ELF-1 (cell line): ENCODE measurements around the gene KRTAP4-12.
"Not testable (repeated sequence)": the region's sequence is repeated elsewhere in the genome, so short reads cannot be mapped to it uniquely, and the experiment has no call there.

Source experiments
- DNase-seq: peaks from one replicate; pipeline ENCODE4 v3.0.0-alpha.2; 2016; ENCODE audit warnings: low read depth, low spot score

Gene KRTAP4-12

GRCh38 chr17:41096055-41096454 lies 27.9 kb downstream of the KRTAP4-12 start:
- no peak for DNase-seq

GRCh38 chr17:41088760-41089352 lies 35.1 kb downstream of the KRTAP4-12 start:
- not testable (repeated sequence) for DNase-seq

- DNase-seq: not testable (repeated sequence)
These were observed 39.7 kb downstream of the KRTAP4-12 start, which contains the start of gene KRTAP4-7 for GRCh38 chr17:41084100-41084856. TSS of gene KRTAP4-7 (plus strand) at chr17:41084150. CDS start at chr17:41084207, 57 bp downstream.

- not testable (repeated sequence) for DNase-seq
These were observed 40.6 kb downstream of the KRTAP4-12 start for GRCh38 chr17:41083427-41083826.

GRCh38 chr17:41082626-41083025 lies 41.4 kb downstream of the KRTAP4-12 start:
- DNase-seq: no peak

GRCh38 chr17:41076788-41077187 lies 47.2 kb downstream of the KRTAP4-12 start:
- DNase-seq: no peak

- no peak for DNase-seq
These were observed 50.3 kb downstream of the KRTAP4-12 start for GRCh38 chr17:41073676-41074075.
